GM12874 (cell line): ENCODE data around the gene TAGLN.

Source experiments
- CTCF ChIP-seq: IDR thresholded peaks from 2 replicates; pipeline ENCODE4 v1.5.1; 2011; ENCODE audit warnings: low read depth, mild to moderate bottlenecking, control low read depth, low read length, moderate library complexity; ENCODE audit not compliant: insufficient read depth

TAGLN gene

GRCh38 chr11:117169736-117170135 is 29.4 kb upstream of the TAGLN start:
- TF ChIP-seq CTCF: no peak

GRCh38 chr11:117170210-117170609 is 29.0 kb upstream of the TAGLN start:
- no peak for TF ChIP-seq CTCF

- no peak for TF ChIP-seq CTCF
Measured at GRCh38 chr11:117171007-117171403, 28.2 kb upstream of the TAGLN start.

- TF ChIP-seq CTCF: no peak
Measured at GRCh38 chr11:117171404-117172061, 27.6 kb upstream of the TAGLN start.

- no peak for TF ChIP-seq CTCF
Measured at GRCh38 chr11:117172724-117173421, 26.3 kb upstream of the TAGLN start.

GRCh38 chr11:117175104-117175503 is 24.1 kb upstream of the TAGLN start:
- TF ChIP-seq CTCF: no peak

- TF ChIP-seq CTCF: no peak
Measured at GRCh38 chr11:117175781-117176180, 23.4 kb upstream of the TAGLN start.
